Motor neuron (in vitro differentiated cells): ENCODE results near the gene MMADHC. TPM values are rescaled to one million over a fixed set of nuclear protein-coding genes. Genes with fewer than 3 reads are reported as not detected.

ENCODE experiments used
- ATAC-seq, 8 experiments: fragments of 200-7000 bp; cut with Tn5 transposase; replicated peaks in 6 of 8; 2 replicates each; pipeline ENCODE4 v1.8.0; 2021; ENCODE audit warnings: mild to moderate bottlenecking in 8 of 8, moderate library complexity in 8 of 8
- H3K27ac ChIP-seq, 2 donors: fragments of 250-450 bp; sonication (Bioruptor Pico); 2 replicates each; pipeline ENCODE4 v1.9.0; 2021; ENCODE audit warnings: antibody characterized with exemption in 2 of 2, mild to moderate bottlenecking in 2 of 2, moderate library complexity in 1 of 2
- H3K4me1 ChIP-seq, 2 donors: fragments of 250-450 bp; sonication (Bioruptor Pico); replicated peaks in 1 of 2; 2 replicates each; pipeline ENCODE4 v1.6.1; 2021; ENCODE audit warnings: antibody characterized with exemption in 2 of 2, mild to moderate bottlenecking in 2 of 2, moderate library complexity in 1 of 2
- H3K4me3 ChIP-seq, 5 donors: fragments of 250-450 bp; sonication (Bioruptor Pico); 2 replicates each; pipeline ENCODE4 v1.9.0; 2021; ENCODE audit warnings: antibody characterized with exemption in 5 of 5, mild to moderate bottlenecking in 5 of 5, moderate library complexity in 4 of 5
- WGBS, 10 experiments: fragments of 450-650 bp; shearing (Covaris generic); methylation state at CpG; one replicate each; pipeline ENCODE4 v1.0.0; 2022; 5-methylcytosine and 5-hydroxymethylcytosine counted together
- in situ Hi-C, 9 experiments: fragments of 400-800 bp; cut with MboI; loops; one replicate each; pipeline ENCODE4 v1.15.0; 2021; ENCODE audit warnings: low sequenced_read_pairs in 9 of 9, low pct_unique_long_range_greater_than_20kb in 2 of 9; ENCODE audit not compliant: unreplicated experiment in 9 of 9
- total RNA-seq, 8 experiments: library from RNA; unstranded; fragments of 300-600 nt; gene quantifications; 2 replicates each; pipeline versions ENCODE4 v1.2.3 to v1.2.4, GENCODE V29; 2022

MMADHC gene
- total RNA-seq, 8 experiments from 2014 or later, result 67.1 to 182 (median 128) TPM

- H3K4me1 ChIP-seq, result no peaks in the 10 kb centered on the region
- in situ Hi-C loops, result loop anchor here in 6 of 9 experiments (25.0 kb wide), 3 partner anchors 101 to 876 kb away; partner anchors contain the start of gene RND3 (in 5 of the 6)
- H3K27ac ChIP-seq, result no peak overlapping the region
- H3K4me3 ChIP-seq, result no peak overlapping the region
- ATAC-seq, result peak in 7 of 8 experiments; percentile 40 to 77 (median 64)
- 26 to 91% (median 87%) methylated on average over 2 to 7 of the region's 7 CpGs; no CpG with 5 or more reads in 1 of the 10 experiments for WGBS, 10 experiments
Observed at GRCh38 chr2:149611100-149611820, 23.7 kb upstream of the MMADHC start.

DNA sequence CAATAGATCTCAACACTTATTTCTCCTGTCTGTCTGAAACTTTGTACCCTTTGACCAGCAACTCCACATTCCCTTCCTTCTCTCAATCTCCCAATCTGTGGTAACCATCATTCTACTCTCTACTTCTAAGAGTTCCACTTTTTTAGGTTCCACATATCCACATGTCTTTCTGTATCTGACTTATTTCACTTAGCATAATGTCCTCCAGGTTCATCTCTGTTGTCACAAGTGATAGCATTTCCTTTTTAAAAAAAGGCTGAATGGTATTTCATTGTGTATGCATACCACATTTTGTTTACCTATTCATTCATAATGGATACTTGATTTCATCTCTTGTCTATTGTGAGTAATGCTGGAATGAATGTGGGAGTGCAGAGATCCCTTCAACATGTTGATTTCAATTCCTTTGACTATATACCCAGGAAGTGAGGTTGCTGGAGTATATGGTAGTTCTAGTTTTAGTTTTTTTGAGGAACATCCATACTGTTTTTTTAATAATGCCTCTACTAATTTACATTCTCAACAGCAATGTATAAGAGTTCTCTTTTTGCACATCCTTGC is 18.8 kb upstream of the MMADHC start:
- ATAC-seq, result peak in 1 of 8 experiments; percentile 40
- Histone ChIP-seq H3K27ac (no peak overlapping the region), H3K4me1 (no peaks in the 10 kb centered on the region), H3K4me3 (no peak overlapping the region)
- in situ Hi-C loops, result loop anchor here in 7 of 9 experiments (10.0 to 25.0 kb wide), 5 partner anchors 106 to 881 kb away; partner anchors contain the start of gene RND3 (in 7 of the 7)

GRCh38 chr2:149603248-149603647 is 15.7 kb upstream of the MMADHC start:
- in situ Hi-C loops, result loop anchor here in 7 of 9 experiments (10.0 to 25.0 kb wide), 5 partner anchors 109 to 884 kb away; partner anchors contain the start of gene RND3 (in 7 of the 7)
- peak in 1 of 8 experiments; percentile 63 for ATAC-seq
- no peak overlapping the region for H3K27ac ChIP-seq
- WGBS, 10 experiments, result 81 to 100% (median 96%) methylated on average over 3 to 4 of the region's 4 CpGs
- peaks cover 0 to 5% of the 10 kb centered on the region in 2 donors for H3K4me1 ChIP-seq
- H3K4me3 ChIP-seq, result no peak overlapping the region

DNA sequence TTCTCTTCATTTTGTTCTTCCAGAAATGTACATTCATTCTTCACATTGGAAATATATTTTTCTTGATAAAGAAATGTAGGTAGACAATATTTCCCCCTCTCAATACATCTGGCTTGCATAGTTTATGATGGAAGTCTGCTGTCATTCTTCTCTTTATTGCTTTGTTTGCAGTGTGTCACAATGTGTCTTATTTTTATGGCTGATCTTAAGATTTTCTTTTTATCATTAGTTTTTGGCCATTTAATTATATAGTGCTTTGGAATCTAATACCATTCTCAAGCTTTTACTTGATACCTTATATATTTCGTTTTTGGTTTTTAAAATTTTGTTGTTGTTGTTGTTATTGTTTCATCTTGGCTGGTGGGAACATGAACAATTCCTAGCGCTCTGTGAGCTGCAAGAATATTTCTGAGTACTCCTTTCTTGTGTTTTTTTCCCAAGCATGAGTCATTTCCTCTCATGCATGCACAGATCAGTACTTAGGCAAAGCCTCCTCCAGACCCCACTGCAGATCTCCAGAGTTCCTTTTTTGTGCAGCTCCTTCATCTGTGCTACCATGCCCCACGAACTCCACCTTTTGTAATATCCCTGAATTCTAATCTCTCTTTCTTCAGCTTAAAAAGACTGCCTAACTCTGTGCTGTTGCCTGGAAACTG is 13.7 kb upstream of the MMADHC start:
- no peak overlapping the region for H3K4me3 ChIP-seq
- WGBS, 10 experiments, result 45 to 100% (median 61%) methylated on average over 1 to 3 of the region's 3 CpGs
- H3K4me1 ChIP-seq, result peaks cover 0 to 10% of the 10 kb centered on the region in 2 donors
- H3K27ac ChIP-seq, result no peak overlapping the region
- no peak for ATAC-seq
- in situ Hi-C loops, result loop anchor here in 7 of 9 experiments (10.0 to 25.0 kb wide), 5 partner anchors 111 to 886 kb away; partner anchors contain the start of gene RND3 (in 7 of the 7)

DNA sequence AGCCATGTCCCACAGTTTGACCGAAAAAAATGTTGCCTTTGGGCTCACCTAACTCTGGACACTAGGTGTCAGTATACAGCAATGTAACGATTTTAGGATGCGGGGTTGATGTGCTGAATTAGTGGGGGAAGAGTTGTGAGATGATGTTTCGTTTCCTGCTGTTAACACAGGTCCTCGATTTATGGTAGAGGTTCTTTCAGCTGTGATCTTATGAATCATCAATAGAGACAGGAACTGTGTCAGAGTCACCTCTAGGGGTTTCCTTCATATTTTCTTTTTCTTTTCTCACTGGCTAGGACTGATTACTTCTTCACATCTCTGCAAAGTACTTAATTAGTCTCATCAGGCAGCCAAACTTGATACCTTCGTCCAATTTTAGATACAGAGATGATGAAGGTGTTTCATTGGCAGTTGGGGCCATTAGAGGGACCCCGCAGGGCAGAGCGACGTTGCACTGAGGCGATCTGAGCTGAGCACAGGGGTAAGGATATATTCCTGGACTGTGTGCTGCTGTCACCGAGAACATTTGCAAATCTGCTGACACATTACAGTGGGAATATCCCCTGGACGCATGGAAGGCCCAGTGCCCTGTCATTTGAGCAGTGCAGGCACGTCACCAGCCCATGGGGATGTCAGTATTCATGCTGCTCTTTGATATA is 10.2 kb upstream of the MMADHC start:
- Histone ChIP-seq H3K27ac (peak overlapping the region; percentile 4 to 14), H3K4me1 (peaks cover 0 to 12% of the 10 kb centered on the region in 2 donors), H3K4me3 (peak overlapping the region; percentile 1 to 28 (median 8))
- WGBS, 10 experiments, result 0 to 31% (median 8%) methylated on average over 1 to 12 of the region's 13 CpGs; no CpG with 5 or more reads in 2 of the 10 experiments
- in situ Hi-C loops, result loop anchor here in 8 of 9 experiments (10.0 to 25.0 kb wide), 7 partner anchors 665 to 1815 kb away; partner anchors contain the start of genes RND3 (in 2 of the 8) and RIF1 (in 1 of the 8)
- peak; percentile 80 to 97 (median 95) for ATAC-seq

DNA sequence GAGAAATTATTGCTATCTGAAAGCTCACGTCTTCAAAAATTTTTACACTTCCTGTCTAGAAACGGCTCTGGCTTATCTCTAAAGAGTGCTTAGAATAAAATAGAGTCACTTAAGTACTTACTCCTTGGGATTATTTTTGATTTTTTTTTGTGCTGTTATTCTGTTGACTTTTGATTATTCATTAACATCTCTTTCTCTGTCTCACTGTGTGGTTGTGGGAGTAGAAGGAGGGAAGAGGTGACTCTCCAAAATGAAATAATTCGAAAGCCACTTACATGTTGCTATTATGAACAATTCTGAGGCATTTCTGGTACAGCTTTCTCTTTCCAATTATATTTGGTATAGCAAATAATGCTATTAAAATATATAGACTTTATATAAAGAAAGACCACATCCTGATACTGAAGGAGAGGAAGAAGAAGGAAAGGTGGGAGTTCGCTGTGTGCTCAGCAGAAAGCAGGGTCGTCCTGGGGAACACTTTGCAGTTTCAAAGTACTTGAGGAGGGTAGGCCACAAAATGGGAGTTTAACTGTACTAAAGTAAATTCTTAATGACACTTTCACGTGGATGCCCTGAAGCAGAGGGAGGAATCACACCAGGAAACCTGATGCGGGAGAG is 9.6 kb upstream of the MMADHC start:
- in situ Hi-C loops, result loop anchor here in 8 of 9 experiments (10.0 to 25.0 kb wide), 7 partner anchors 665 to 1815 kb away; partner anchors contain the start of genes RND3 (in 2 of the 8) and RIF1 (in 1 of the 8)

DNA sequence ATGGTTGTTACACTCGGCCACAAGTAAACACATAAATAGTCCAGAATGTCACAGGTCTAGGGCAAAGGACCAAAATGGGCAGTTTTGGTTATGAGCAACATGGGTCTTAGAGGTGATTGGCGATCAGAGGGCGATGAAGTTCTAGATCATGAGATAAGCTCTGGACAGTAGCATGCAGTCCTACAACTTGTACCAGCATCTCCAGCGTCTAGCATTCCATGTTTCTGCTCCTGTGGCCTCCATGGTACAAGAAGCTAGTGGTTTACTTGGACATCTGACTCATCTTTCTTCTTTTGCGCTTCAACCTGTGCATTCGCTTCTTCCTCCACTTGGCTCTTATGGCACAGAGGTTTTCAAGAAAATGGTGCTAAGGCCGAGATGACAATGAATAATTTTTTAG is 8.9 kb upstream of the MMADHC start:
- in situ Hi-C loops, result loop anchor here in 8 of 9 experiments (10.0 to 25.0 kb wide), 7 partner anchors 666 to 1816 kb away; partner anchors contain the start of genes RND3 (in 2 of the 8) and RIF1 (in 1 of the 8)
- Histone ChIP-seq H3K4me1 (peaks cover 0 to 12% of the 10 kb centered on the region in 2 donors), H3K27ac (no peak overlapping the region), H3K4me3 (no peak overlapping the region)
- WGBS, 10 experiments, result 77 to 100% (median 85%) methylated on average over 2 to 7 of the region's 7 CpGs; no CpG with 5 or more reads in 2 of the 10 experiments
- no peak for ATAC-seq

More for the DNA sequence above, 9.6 kb upstream of the MMADHC start:
- Histone ChIP-seq H3K4me3 (no peak overlapping the region), H3K4me1 (peaks cover 0 to 12% of the 10 kb centered on the region in 2 donors), H3K27ac (no peak overlapping the region)
- 63 to 100% (median 92%) methylated on average over 1 to 7 of the region's 7 CpGs for WGBS, 10 experiments
- ATAC-seq, result no peak

GRCh38 chr2:149595056-149595963 is 7.7 kb upstream of the MMADHC start:
- H3K4me3 ChIP-seq, result no peak overlapping the region
- in situ Hi-C loops, result loop anchor here in 8 of 9 experiments (10.0 to 25.0 kb wide), 7 partner anchors 667 to 1817 kb away; partner anchors contain the start of genes RND3 (in 2 of the 8) and RIF1 (in 1 of the 8)
- peaks cover 0 to 12% of the 10 kb centered on the region in 2 donors for H3K4me1 ChIP-seq
- peak in 3 of 8 experiments; percentile 40 to 49 (median 41) for ATAC-seq
- WGBS, 10 experiments, result 43 to 91% (median 59%) methylated on average over 1 of the region's 1 CpG; no CpG with 5 or more reads in 6 of the 10 experiments
- no peak overlapping the region for H3K27ac ChIP-seq

GRCh38 chr2:149594411-149594810 is 6.8 kb upstream of the MMADHC start:
- no peak for ATAC-seq
- in situ Hi-C loops, result loop anchor here in 8 of 9 experiments (10.0 to 25.0 kb wide), 7 partner anchors 668 to 1818 kb away; partner anchors contain the start of genes RND3 (in 2 of the 8) and RIF1 (in 1 of the 8)
- 75 to 100% (median 85%) methylated on average over 1 to 2 of the region's 2 CpGs; no CpG with 5 or more reads in 2 of the 10 experiments for WGBS, 10 experiments
- Histone ChIP-seq H3K4me1 (peaks cover 0 to 12% of the 10 kb centered on the region in 2 donors), H3K4me3 (no peak overlapping the region), H3K27ac (no peak overlapping the region)

DNA sequence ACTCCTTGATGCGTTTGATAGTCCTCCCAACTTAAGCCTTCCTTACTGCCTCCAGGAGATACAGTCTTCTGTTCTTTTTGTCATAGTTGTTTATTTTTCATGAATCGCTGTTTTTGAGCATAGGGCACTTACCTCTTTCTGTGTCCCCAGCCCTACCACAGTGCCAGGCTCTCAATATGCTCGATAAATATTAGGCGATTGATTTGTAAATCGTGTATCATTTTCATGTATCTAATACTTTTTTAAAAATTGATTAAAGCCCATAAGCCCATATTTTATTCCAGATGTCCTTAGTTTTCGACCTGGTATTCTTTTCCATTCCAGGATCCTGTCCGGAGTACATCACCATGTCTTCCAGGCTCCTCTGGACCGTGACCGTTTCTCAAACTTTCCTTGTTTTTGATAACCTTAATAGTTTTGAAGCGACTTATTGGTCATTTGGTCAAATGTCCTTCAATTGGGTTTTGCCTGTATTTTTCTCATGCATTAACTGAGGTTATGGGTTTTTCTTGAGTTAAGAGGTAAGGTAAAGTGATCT is 444 bp upstream of the MMADHC start:
- 28 to 93% (median 64%) methylated on average over 2 to 10 of the region's 10 CpGs for WGBS, 10 experiments
- in situ Hi-C loops, result loop anchor here in 7 of 9 experiments (25.0 kb wide), 5 partner anchors 674 to 1824 kb away; partner anchors contain the start of genes RND3 (in 2 of the 7) and RIF1 (in 1 of the 7)
- H3K27ac ChIP-seq, result peak overlapping the region; percentile 0 to 97
- ATAC-seq, result peak in 1 of 8 experiments; percentile 28
- peaks cover 3 to 29% of the 10 kb centered on the region in 2 donors for H3K4me1 ChIP-seq
- peak overlapping the region; percentile 67 to 91 (median 82) for H3K4me3 ChIP-seq
